HTR-8/SVneo (cell line): ENCODE measurements around the gene OR6J1.
A peak's percentile ranks its signal among the peaks of the same experiment; 100 is the strongest.

Experiments used
- DNase-seq: peaks from one replicate; pipeline ENCODE4 v3.0.0; 2011; ENCODE audit warnings: low spot score, mixed read lengths; ENCODE audit not compliant: insufficient read length
- FAIRE-seq: peaks from 2 replicates; lab custom pipeline; 2011; peaks lifted over from hg19 to GRCh38; lab: Jason Lieb, UNC

Gene OR6J1

DNA sequence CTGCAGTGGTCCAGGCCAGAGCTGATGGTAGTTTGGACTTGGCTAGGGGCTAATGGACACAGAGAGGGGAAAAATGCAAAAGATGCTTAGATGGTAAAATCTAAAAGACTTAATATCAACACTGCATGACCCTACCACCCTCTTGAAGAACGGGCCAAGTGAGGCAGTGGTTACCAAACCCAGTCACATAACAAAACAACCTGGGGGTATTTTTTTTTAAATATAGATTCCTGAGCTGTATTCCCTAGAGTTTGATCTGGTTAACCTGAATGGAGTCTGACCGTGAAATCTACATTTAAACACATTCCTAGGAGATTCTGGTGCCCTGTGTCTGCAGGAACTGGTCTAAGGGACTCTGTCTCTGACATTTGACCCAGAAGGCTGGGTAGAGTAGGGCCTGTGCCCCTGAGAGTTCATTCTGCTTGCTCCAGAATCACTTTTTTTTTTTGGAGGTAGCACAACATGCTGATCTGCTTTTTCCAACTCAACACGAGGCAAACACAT is 30.4 kb downstream of the OR6J1 start:
- no peak for FAIRE-seq
- no peak for DNase-seq

DNA sequence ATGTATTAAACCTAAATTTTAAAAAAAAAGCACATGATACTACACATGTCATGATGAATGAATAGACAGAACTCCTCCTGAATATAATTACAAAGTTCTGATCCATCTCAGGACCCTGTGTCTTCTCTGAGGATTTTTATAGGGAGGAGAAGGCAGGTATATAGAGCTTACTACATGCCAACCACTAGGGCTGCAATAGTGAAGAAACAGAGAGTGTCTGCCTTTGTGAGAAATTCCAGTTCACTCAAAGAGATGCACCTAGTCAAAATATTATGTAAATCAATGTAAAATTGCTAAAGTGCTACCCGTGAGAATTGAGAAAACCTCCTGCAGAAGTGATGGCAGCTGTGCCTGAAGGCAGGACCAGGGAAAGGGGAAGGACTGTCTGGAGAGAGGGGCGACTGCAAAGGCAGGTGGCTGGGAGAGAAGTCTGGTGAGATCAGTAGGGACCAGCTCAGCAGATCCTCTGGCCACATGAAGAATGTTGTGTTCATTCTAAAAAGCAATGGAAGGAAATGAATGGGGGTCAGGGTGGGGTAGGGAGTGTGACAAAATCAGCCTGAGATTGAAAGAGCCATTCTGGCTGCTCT is 31.0 kb downstream of the OR6J1 start:
- no peak for DNase-seq
- FAIRE-seq: no peak

DNA sequence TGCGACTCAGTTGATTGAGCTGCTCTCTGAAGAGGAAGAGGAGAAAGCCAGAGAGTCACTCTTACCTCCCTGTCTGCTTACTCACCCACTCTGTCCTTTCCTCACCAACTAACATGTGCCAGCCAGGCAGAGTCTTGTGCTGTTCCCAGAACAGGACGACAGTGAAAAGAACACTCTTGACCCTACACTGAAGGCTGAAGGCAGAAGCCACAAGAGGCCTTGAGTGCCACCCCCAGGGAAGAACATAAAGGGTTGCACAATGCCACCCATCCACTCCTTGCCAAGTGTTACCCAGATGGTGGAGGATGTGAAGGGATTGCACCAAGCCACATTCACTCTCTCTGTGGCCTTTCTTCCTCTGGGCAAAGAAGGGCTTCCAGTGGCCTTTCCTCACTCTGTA is 33.2 kb downstream of the OR6J1 start:
- FAIRE-seq (no peak), DNase-seq (no peak)

DNA sequence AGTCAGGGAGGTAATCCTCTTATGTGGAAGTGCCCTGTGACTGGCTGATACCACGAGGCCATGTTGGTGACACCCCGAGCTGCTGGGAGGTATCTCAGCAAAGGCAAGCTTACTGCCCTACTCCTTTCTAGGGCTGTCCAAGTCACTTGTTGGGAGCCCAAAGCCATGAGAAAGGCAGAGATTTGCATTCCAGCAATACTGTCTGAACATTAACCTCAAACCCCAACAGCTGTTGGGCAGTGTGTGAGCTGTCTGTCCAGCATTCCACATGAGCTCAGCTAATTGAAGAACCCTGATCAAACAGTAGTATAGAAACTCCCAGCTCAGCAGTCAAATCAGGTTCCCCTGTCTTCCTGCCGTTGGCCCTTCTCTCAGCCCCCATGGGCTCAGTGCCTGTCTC is 36.9 kb downstream of the OR6J1 start:
- FAIRE-seq: no peak
- DNase-seq: no peak

DNA sequence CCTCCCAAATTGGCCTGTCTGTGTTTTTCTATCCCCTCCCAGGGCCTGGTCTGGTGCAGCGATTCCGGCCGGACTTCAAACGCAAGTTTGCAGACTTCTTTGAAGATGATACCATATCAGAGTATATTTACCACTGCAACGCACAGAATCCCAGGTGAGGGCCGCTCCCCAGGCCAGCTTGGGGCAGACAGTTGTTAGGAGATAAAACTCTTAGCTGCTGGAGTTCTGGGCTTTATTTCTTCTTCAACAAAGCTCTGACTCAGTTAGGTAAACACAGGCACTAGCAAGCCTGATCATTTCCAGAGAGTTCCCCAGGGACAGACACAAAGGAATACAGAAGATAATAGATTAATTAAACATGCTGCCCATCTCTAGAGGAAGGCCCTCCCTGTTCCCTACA is 37.8 kb downstream of the OR6J1 start:
- FAIRE-seq (no peak), DNase-seq (no peak)

DNA sequence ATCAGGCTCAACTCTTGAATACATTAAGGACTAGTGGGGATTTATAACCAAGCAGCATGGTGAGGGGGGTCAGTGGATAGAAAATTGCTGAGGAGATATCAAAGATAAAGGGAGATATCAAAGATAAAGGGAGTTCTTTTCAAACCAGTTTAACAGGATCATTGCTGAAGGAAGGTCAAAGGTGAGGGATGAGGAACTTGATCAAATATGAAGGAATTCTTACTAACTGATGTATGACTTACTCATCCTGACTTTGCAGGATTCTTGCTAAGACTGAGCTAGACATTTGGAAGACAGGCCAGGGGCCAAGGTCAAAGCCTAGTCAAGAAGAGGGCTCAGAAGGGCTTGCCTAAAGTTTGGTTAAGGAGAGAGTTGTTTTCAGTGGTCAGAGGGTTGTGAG is 41.3 kb downstream of the OR6J1 start:
- DNase-seq: no peak

DNA sequence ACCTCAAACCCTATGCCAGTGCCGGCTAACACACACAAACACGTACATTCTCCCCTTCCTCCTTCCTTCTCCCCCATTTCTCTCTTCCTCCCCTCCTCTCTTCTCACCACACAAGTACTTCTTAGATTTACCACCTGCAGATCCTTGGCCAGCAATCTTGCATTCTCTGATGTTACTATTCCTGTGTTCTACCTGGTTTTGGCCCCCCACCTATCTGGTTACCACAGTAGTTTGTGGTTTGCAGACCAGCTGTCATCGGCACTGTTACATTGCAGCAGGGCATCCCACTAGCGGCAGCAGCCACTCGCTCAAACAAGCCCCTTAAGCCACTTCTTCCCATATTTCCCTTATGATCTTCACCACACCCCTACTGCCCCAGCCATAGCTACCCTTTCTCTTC is 42.2 kb downstream of the OR6J1 start:
- FAIRE-seq (no peak), DNase-seq (no peak)

More for the DNA sequence above, 41.3 kb downstream of the OR6J1 start:
- no peak for FAIRE-seq

DNA sequence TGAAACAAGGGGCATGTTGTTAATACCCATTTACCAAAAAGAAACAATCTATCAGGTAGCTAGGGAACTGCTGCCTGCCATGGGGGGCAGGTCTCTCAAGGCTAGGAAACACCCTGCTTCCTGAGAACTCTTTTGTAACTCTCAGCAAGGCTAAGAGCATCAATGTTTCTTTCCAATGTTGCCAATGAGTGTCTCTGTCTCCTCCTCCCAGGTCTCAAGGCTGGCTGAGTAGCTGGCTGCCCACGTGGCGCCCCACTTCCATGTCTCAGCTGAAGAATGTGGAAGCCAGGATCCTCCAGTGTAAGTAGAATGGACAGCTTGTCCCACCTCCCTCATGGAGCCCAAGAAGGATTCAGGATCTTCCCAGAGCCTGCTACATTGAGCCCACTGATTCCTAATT is 42.7 kb downstream of the OR6J1 start:
- DNase-seq (no peak), FAIRE-seq (no peak)

DNA sequence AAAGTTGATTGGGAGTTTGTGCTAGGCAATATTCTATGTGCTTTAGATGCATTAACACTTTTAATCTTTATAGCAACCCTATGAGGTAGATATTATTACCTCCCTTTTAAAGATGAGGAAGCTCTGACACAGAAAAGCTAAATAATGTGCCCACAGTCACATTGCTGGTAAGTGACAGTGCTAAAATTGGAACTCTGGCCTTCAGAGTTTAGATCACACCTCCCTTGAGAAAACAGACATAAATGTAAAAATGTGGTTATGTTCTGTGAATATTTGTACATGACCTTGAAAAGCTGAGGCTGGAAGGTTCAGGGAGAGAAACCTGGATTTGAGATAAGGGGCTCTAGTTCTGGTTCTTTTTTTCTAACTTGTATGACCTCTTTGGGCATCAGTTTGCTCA is 44.1 kb downstream of the OR6J1 start:
- FAIRE-seq: no peak
- DNase-seq: no peak

DNA sequence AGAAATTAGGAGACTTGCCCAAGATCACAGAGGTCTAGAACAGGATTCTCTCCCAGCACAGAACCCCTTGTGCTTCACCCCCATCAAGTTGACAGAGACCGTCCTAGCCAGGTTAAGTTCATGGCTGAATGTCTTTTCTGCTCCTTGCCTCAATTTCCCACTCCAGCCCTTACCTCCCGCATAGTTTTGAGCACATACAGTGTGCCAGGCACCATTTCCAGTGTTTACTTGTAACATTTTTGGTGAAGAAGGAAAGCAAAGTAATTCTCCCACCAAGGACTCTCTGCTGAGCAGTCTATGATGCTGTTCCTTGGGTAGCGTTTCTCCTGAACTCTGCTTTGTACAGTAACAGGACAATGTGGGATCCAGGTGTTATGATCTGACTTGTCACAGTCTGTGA is 44.8 kb downstream of the OR6J1 start:
- no peak for DNase-seq
- no peak for FAIRE-seq

DNA sequence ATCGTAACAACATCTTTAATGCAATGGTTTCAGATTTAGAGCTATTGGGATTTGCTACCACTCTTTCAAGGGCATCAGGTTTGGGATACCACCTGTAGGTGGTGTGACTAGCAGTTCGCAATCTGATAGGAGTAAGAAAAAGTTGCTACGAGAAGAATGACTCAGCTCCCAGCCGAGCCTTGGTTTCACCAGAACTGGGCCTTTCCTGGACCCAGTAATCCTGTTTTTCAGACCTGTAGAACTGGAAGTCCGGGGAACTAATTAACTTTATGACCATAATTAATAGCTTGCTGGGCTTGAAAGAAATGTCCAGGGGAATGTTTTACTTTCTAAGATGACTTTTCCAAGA is 45.3 kb downstream of the OR6J1 start:
- DNase-seq: peak; percentile 35

DNA sequence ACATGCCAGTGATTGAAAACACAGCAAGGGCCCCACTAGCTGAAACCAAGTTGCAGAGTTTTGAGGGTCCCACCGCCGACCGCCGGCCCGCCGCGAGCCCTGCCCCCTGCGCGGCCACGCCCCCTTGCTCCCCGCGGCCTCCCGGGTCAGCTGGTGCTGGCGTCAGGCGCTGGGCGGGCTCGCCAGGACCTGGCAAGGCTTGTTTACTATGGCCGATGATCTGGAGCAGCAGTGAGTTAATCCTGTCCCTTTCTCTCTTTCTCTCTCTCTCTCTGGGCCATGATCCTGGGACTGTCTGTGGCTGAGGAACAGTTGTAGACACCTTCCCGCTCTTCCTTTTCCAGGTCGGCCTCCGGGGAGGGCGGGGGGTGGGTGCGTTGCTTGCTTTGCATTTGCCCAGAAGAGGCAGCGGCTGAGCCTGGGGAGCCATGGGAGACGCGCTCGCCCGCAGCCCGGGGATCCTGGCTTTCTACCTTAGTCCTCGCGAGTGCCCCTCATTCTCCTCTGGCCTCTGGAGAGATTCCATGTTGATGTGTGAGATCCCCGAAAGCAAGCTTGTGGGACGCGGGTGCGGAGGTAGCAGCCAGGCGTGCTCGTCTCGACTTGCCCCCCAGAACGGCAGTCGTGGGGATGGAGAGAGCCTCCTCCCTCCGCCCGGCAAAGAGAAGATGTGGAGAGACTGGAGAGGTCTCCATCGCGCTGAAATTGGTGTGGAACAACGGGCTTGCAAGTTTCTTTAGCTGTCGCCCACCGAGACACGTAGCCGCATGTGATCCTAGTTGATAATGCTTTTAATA is 45.9 kb downstream of the OR6J1 start, which contains the start of gene ABHD4:
TSS of gene ABHD4 (plus strand) at position 202 of the 797 bp plus-strand sequence. CDS start at position 209, 7 bp downstream.
- FAIRE-seq: no peak

More for the DNA sequence above, 45.3 kb downstream of the OR6J1 start:
- FAIRE-seq: no peak

DNA sequence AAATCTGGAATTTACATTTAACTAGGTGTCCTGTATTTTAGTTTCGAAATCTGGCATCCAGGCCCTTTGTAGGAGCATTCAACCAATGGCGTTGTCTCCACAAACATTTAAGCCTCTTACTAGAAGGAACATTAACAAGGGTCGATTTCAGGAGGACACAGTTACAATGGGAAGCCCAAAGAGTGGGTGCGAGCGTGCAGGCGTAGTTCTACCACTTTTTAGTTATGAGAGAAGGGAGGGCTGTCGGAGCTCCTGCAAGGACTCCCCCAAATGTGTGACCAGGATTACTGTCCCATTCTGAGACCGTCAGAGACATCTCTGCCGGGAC is 46.4 kb downstream of the OR6J1 start:
- FAIRE-seq (no peak), DNase-seq (no peak)

More for the DNA sequence above, 45.9 kb downstream of the OR6J1 start, which contains the start of gene ABHD4:
- DNase-seq: peak; percentile 48

DNA sequence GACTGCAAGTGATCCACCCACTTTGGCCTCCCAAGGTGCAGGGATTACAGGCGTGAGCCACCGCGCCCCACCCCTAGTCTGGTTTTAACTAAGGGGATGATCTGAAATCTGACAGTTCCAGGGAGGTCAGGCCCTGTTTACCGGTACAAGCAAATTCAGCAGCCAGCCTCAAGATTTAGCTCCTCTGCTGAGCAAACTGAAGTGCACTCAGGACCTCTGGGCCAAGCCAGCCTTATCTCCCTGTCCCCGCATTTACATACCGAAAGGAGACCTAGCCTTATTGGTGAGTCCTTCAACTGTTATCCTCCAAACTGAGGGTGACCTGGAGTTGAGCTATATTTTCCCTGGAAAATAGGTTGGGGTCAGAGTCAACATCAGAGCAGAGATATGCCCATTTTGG is 46.9 kb downstream of the OR6J1 start:
- FAIRE-seq (no peak), DNase-seq (no peak)

DNA sequence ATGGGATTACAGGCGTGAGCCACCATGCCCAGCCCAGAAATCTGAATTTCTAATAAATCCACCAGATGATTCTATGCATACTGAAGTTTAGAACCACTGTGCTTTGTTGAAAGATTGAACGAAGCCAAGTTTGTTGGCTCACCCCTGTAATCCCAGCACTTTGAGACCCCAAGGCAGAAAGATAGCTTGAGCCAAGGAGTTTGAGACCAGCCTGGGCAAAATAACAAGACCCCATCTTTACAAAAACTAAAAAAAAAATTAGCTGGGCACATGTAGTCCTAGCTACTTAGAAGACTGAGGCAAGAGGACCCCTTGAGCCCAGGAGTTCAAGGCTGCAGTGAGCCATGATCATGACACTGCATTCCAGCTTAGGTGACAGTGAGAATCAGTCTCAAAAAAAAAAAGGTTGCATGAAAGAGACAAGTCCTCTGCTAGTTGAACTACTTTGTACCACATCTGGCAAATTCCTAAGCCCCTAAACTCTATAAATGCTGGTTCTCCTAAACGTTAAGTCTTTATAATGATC is 47.7 kb downstream of the OR6J1 start:
- DNase-seq: no peak
- no peak for FAIRE-seq

DNA sequence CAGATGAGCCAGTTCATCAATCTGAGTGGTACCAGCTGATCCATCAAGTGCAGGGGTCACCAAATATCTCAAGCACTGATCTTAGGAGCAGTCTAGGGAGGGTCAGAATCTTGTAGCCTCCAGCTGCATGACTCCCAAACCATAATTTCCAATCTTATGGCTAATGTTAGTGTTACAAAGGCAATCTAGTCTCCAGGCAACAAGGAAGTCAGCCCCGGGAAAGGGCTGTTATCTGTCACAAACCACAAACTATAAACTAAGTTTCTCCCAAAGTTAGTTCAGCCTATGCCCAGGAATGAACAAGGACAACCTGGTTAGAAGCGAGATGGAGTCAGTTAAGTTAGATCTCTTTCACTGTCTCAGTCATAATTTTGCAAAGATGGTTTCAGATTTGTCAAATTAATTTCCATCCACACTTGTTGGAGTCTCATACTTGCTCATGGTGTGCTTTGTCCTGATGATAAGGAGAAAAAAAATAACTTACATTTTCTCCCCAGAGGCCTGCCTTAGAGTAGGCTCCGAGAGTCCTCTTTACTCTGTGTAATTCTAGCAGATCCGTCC is 49.9 kb downstream of the OR6J1 start:
- no peak for FAIRE-seq
- DNase-seq: no peak

DNA sequence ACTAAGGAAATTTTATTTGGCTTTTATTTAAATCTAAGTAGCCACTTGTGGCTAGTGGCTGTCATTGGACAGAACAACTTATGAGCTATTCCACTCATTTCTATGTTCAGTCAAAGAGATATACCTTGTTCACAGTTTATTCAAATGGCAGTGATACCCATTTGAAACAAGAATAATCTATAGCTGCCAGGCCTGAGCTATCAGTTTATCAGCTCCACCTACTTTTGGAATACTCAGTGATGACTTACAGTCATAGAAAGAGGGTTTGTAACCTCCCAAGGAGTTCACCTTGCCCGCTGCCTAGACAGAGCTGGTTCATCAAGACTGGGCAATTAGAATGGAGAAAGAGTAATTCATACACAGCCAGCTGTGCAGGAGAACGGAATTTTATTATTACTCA is 50.6 kb downstream of the OR6J1 start:
- FAIRE-seq: no peak
- DNase-seq: no peak

DNA sequence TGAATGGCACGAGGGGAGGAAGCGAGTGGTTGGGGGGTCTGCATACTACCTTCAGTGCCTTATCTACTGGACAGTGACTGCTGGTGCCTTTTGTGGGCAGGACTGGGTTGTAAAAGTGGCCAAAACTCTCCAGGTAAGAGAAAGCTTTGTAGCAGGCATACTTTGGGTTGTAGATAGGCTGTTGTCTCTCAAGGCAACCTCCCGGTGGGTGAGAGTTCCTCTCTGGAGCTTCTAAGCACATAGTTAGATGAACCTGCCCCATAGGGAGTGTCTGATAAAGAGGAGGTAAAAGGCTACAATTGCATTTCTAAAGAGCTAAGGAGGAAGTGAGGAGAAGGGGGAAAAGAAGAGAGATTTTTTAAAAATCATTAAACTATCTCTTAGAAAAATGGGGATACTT is 51.0 kb downstream of the OR6J1 start:
- DNase-seq (no peak), FAIRE-seq (no peak)

DNA sequence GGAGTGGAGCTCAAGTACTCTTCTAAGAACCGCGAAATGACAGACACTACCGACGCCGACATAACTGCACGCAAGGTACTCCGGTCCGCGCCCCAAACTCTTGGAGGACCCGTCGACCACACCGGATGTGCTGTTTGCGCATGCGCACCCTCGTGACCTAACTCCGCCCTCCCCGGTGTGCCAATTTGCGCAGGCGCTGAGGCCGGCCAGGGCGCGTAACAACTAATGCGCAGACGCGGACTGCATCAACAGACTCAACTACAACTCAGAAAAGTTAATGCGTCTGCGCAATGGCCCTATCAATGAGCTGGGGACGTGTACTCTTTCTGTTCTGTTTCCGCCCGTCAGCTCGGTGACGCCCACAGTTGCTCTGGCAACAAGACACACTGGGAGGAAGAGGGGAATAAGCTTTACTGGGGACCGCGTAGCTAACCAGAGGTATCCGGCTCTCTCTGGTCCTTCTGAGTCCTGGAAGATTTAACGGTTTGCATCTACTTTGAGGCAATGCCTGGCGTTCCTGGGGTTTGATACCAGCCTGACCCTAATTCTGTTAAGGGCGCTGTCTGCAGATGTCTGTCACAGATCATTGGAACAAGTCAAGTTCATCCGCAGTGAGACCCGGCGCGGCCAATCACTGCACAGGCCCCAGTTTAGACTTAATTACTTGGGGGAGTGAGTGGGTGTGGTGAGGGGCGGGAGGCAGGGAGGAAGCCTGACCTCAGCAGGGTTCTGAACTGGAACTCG is 54.9 kb downstream of the OR6J1 start, which contains the start of gene DAD1:
TSS of gene DAD1 (minus strand) at position 129 of the 744 bp plus-strand sequence. CDS start at position 62, 67 bp downstream.
- DNase-seq (peak; percentile 98), FAIRE-seq (peak; percentile 76)

DNA sequence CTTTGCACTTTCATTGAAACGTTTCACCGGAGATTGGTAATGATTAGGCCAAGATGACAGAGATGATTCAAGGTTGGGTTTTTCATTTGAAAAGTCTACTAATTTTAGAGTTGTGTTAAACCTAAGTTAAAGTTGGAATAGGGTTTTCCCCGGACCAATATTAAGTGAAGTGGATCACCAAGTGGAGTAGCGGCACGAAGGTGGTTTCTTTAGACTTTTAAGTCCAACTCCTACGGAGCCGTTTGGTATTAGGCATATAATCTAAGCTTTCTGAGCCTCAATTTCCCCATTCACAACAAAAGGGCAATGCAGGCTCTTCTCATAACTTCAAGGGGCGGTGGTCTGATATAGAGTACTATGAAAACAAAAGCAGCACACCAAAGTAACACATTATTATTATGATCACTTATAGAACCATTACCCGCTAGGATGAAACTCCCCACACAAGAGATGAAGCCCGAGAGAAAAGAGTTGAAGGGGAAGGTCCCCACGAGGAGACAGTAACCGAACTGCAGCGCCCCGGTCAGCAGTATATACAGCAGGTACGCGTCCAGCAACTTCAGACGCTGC is 55.5 kb downstream of the OR6J1 start:
- no peak for FAIRE-seq
- DNase-seq: no peak
